ENCODE data around the gene ADGRF4.

DNA sequence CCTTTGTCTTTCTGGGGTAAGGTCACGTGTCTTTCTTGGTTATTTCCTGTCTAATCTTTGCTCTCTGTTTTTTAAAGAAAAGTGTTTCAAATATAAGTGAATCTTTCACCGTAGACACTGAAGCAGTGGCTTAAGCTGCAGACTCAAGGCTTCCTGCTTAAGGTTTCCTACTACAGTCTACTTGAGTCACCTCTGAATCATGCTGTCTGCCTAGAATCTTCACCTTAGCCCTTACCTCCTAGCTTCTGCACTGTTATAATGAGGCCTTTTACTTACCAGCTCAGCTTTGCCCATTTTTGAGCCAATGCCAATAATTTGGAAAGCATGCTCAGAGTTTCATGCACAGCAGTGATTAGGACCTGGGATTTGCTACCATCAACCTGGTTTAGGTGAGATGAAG lies 30.6 kb downstream of the ADGRF4 start:
- TF ChIP-seq, protein P1, sequence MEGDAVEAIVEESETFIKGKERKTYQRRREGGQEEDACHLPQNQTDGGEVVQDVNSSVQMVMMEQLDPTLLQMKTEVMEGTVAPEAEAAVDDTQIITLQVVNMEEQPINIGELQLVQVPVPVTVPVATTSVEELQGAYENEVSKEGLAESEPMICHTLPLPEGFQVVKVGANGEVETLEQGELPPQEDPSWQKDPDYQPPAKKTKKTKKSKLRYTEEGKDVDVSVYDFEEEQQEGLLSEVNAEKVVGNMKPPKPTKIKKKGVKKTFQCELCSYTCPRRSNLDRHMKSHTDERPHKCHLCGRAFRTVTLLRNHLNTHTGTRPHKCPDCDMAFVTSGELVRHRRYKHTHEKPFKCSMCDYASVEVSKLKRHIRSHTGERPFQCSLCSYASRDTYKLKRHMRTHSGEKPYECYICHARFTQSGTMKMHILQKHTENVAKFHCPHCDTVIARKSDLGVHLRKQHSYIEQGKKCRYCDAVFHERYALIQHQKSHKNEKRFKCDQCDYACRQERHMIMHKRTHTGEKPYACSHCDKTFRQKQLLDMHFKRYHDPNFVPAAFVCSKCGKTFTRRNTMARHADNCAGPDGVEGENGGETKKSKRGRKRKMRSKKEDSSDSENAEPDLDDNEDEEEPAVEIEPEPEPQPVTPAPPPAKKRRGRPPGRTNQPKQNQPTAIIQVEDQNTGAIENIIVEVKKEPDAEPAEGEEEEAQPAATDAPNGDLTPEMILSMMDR (optimal IDR thresholded peaks at IDR 0.05 in 1 of 3, IDR thresholded peaks at IDR 0.05 in 1 of 3, conservative IDR thresholded peaks at IDR 0.05 in 1 of 3; ENCODE audit: extremely low read depth in 1 of 3, insufficient read depth in 2 of 3, low read length in 3 of 3) = no peak
- no peak for TF ChIP-seq EZH2 (IDR thresholded peaks at IDR 0.05; ENCODE audit: low read length)
